HG02943 (cell line): Measurements from ENCODE around the gene KAZN.

Experiments used
- ATAC-seq: cut with Tn5 transposase; IDR thresholded peaks from one replicate; pipeline ENCODE4 v1.9.1; 2021; ENCODE audit warnings: mild to moderate bottlenecking, low read depth, moderate library complexity; ENCODE audit not compliant: unreplicated experiment

Gene KAZN

GRCh38 chr1:14944471-14944985 is 346.0 kb downstream of the KAZN start:
- ATAC-seq, result no peak

- no peak for ATAC-seq
These were observed 346.9 kb downstream of the KAZN start for GRCh38 chr1:14945132-14946010.

- no peak for ATAC-seq
These were observed 347.5 kb downstream of the KAZN start for GRCh38 chr1:14946011-14946359.

DNA sequence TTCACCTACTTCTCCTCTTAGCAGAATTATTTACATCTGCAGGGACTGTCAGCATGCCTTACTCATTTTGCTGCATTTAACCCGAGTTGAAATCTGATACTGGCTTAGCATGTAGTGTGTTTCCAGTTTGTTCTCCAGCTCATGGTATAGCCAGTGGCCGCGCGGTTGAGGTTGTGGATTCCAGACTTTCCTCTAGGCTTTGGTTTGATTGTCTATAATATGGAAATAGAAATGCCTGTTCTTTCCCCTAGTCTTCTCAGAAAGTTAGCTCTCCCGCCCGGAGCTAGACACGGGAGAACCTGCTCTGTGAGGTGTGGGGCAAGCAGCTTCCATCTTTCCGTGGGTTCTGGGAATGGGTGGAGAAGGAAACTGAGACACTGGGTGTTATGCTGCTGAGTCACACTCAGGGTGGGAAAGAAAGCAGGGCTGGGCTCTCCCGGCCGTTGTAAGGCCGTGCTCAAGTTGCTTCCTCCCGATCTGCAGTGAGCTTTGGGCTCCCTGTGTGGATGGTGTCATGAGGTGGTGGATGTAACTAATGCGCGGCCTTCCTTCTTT is 348.3 kb downstream of the KAZN start:
- ATAC-seq, result no peak

DNA sequence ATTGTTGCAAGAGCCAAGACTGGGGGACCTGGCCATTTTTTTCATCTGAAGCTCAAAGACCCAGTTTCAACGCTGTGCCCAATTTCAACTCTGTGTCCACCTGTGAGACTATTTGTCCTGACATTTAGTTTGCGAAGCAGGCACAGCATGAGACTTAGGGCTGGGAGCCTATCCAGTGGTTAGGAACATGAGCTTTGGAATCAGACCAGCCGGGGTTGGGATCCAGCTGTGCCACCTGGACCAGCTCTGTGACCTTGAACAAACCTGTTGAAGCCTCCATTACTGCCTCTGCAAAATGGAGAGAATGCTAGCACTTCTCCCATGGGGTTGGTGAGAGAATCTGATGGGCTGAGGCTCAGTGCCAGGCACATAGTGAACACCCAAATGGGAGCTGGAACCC is 348.9 kb downstream of the KAZN start:
- ATAC-seq, result no peak

DNA sequence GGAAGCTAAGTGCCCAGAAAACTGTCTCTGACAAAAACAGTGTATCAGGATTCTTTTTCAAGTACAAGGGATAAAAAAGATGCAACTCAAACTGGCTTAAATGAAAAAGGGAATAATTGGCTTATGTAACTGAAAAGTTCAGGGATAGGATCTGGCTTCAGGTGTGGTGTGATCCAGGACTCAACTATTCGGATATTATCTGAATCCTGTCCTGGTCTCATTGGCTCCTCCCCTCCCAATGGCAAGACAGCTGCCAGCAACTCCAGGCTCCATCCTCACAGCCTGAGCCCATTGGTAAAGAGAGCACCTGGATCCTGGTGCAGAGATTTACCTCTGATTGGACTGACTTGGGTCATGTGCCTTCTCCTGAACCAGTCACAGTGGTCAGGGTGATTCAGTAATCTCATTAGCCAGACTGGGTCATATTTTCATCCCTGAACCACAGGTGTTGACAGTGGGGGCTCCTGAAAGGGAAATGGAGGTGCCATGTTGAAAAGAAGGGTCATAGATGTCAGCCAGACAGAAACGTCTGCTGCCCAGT is 349.7 kb downstream of the KAZN start:
- ATAC-seq, result no peak

- ATAC-seq, result no peak
These were observed 350.9 kb downstream of the KAZN start for GRCh38 chr1:14949270-14949835.

DNA sequence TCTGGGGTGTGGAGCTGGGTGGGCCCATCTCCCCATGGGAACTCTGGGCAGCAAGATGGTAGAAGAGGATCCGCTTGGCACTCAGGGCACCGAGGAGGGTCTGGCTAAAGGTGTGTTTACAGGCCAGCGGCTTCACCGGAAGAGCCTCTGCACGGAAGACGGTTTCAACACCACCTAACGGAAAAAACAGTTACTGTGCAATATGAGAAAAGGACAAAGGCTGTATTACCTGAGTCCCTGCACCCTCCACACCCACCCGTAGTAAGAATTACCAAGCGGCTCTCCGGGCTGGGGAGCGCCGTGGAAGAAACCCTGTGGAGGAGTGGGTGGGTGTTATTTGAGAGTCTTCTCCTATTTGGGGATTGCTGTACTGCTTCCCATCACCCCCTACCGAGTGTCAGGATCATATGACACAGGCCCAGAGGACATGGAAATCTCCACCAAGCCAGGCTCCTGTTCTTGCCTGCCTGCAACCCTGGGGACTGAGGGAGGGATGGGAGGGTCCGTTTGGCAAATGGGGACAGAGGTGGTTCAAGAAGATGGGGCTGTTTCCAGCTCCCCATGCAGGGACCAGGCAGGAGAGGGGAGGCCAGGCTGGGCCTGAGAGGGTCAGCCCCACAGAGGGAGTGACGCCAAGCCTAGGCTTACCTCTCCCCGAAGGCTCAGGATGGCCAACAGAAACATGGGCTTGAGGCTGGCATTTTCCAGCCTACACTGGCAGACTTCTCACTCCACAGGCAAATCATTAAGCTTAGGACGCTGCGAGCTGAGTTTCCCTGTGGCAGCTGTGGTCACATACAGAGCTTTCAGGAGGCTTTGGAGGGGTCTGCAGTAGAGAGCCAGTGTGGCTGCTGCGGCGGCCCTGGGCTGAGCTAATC is 351.6 kb downstream of the KAZN start:
- no peak for ATAC-seq

- no peak for ATAC-seq
These were observed 353.3 kb downstream of the KAZN start for GRCh38 chr1:14951766-14952165.

GRCh38 chr1:14952626-14953314 is 354.3 kb downstream of the KAZN start:
- no peak for ATAC-seq

- ATAC-seq, result no peak
These were observed 355.7 kb downstream of the KAZN start for GRCh38 chr1:14954210-14954609.

DNA sequence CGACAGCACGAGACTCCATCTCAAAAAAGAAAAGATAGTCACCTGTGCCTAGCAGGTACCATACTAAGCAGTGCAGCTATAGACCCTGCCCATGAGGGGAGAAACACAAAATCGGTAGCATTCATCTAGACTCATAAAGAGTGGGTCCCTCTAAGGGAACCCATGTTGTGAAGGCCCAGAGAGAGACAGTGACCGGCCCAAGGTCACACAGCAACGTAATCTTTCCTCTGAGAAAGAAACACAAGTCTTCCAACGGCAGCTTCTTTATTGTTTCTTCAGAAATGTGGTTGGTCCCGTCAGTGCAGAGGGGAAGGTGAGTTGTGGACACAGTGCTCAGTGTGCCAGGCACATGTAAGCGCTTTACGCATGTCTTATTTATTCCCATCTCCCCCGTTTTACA is 356.4 kb downstream of the KAZN start:
- ATAC-seq, result no peak

- ATAC-seq, result no peak
These were observed 356.9 kb downstream of the KAZN start for GRCh38 chr1:14955402-14955801.

GRCh38 chr1:14955976-14956375 is 357.5 kb downstream of the KAZN start:
- ATAC-seq, result no peak

DNA sequence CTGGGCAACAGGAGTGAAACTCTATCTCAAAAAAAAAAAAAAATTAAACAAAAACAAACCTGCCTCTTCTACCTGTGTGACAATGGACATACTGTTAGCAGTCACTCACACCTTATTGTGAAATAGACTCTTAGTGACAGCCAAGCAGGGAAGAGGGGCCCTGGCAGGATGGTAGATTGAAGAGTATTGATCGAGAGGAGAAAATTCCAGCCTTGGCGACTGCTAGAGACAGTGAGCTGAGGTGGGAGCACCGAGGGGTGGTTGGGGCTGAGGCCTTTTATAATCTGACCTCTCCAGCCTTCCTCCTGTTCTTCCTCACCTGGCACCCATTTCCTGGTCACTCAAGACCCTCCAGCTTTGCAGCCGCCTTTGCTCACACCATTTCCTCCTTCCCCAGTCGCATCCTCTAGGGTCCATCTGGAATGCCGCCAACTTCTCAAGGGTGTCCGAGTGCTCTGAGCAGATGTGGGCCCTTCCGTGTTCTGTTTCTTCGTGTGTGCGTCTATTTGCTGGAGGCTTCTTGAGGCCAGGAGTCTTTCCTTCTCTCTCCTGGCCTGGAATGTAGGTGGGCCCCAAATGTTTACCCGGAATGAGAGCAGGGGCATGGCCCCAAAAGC is 358.2 kb downstream of the KAZN start:
- ATAC-seq, result no peak

DNA sequence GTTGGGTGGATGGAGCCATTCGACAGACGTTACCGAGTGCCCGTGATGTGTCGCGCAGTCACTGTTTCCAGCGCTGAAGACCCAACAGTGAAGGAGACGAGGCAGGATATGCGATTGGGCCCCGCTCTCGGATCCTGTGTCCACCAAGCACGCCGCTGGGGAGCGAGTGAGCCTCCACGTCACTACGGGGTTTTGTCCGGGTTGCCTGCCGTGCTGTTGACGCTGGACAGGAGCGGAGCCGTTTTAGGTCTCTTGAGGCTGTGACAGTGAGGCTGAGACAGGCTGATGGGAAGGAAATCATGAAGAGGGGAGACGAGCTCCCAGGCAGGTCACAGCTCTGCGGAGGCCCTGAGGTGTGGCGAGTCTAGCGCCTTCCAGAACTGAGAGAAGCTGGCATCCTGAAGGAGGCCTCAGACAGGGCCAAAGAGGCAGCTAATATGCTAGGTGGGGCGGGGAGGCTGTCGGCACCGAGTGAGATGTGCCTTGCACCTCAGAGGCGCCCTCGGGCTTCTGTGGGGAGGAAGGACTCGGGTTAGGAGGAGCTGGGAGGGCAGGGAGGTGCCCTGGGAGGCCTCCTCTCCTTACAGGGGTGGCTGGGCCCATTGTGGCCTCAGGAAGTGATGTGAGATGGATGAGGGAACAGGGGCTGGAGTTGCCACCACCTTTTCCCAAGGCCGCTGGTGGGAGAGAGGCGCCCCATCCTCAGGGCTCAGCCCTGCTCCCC is 359.1 kb downstream of the KAZN start:
- ATAC-seq, result no peak

- ATAC-seq, result no peak
These were observed 360.0 kb downstream of the KAZN start for GRCh38 chr1:14958249-14959058.

- no peak for ATAC-seq
These were observed 360.7 kb downstream of the KAZN start for GRCh38 chr1:14959059-14959694.
